Motor neuron (in vitro differentiated cells): Measurements from ENCODE around the gene BCAR3. TPM values are rescaled to one million over a fixed set of nuclear protein-coding genes. Genes with fewer than 3 reads are reported as not detected.
"Not testable (repeated sequence)": the region's sequence is repeated elsewhere in the genome, so short reads cannot be mapped to it uniquely, and the experiment has no call there.

ENCODE experiments used
- ATAC-seq, 8 experiments: fragments of 200-7000 bp; cut with Tn5 transposase; replicated peaks in 6 of 8; 2 replicates each; pipeline ENCODE4 v1.8.0; 2021; ENCODE audit warnings: mild to moderate bottlenecking in 8 of 8, moderate library complexity in 8 of 8
- H3K27ac ChIP-seq, 2 donors: fragments of 250-450 bp; sonication (Bioruptor Pico); 2 replicates each; pipeline ENCODE4 v1.9.0; 2021; ENCODE audit warnings: antibody characterized with exemption in 2 of 2, mild to moderate bottlenecking in 2 of 2, moderate library complexity in 1 of 2
- H3K4me1 ChIP-seq, 2 donors: fragments of 250-450 bp; sonication (Bioruptor Pico); replicated peaks in 1 of 2; 2 replicates each; pipeline ENCODE4 v1.6.1; 2021; ENCODE audit warnings: antibody characterized with exemption in 2 of 2, mild to moderate bottlenecking in 2 of 2, moderate library complexity in 1 of 2
- H3K4me3 ChIP-seq, 5 donors: fragments of 250-450 bp; sonication (Bioruptor Pico); 2 replicates each; pipeline ENCODE4 v1.9.0; 2021; ENCODE audit warnings: antibody characterized with exemption in 5 of 5, mild to moderate bottlenecking in 5 of 5, moderate library complexity in 4 of 5
- WGBS, 10 experiments: fragments of 450-650 bp; shearing (Covaris generic); methylation state at CpG; one replicate each; pipeline ENCODE4 v1.0.0; 2022; 5-methylcytosine and 5-hydroxymethylcytosine counted together
- in situ Hi-C, 9 experiments: fragments of 400-800 bp; cut with MboI; loops; one replicate each; pipeline ENCODE4 v1.15.0; 2021; ENCODE audit warnings: low sequenced_read_pairs in 9 of 9, low pct_unique_long_range_greater_than_20kb in 2 of 9; ENCODE audit not compliant: unreplicated experiment in 9 of 9
- total RNA-seq, 8 experiments: library from RNA; unstranded; fragments of 300-600 nt; gene quantifications; 2 replicates each; pipeline versions ENCODE4 v1.2.3 to v1.2.4, GENCODE V29; 2022

Gene BCAR3
- total RNA-seq, 8 experiments from 2014 or later: 7.9 to 49.4 (median 20.3) TPM

GRCh38 chr1:93591291-93591675 lies 90.4 kb downstream of the BCAR3 start:
- H3K27ac ChIP-seq, H3K4me3 ChIP-seq: not testable (repeated sequence)
- in situ Hi-C loops: loop anchor here in 1 of 9 experiments (25.0 kb wide), 2 partner anchors 129 to 279 kb away; no protein-coding TSS in a partner anchor
- 75 to 100% (median 83%) methylated on average over 1 to 3 of the region's 3 CpGs; no CpG with 5 or more reads in 4 of the 10 experiments for WGBS, 10 experiments
- peak in 3 of 8 experiments; percentile 9 to 20 (median 19) for ATAC-seq
- H3K4me1 ChIP-seq: peaks cover 30 to 31% of the 10 kb centered on the region in 2 donors

- in situ Hi-C loops: loop anchor here in 1 of 9 experiments (25.0 kb wide), 2 partner anchors 127 to 277 kb away; no protein-coding TSS in a partner anchor
- ATAC-seq: no peak
- no peak overlapping the region for H3K4me3 ChIP-seq
- WGBS, 10 experiments: 89 to 100% (median 96%) methylated on average over 1 to 16 of the region's 20 CpGs; no CpG with 5 or more reads in 4 of the 10 experiments
- H3K4me1 ChIP-seq: peaks cover 7 to 11% of the 10 kb centered on the region in 2 donors
- H3K27ac ChIP-seq: no peak overlapping the region
These were observed 92.7 kb downstream of the BCAR3 start for GRCh38 chr1:93588955-93589354.

- in situ Hi-C loops: loop anchor here in 1 of 9 experiments (25.0 kb wide), 2 partner anchors 126 to 276 kb away; no protein-coding TSS in a partner anchor
- ATAC-seq: no peak
These were observed 93.4 kb downstream of the BCAR3 start for GRCh38 chr1:93588206-93588605.

GRCh38 chr1:93587354-93587753 lies 94.3 kb downstream of the BCAR3 start:
- in situ Hi-C loops: loop anchor here in 1 of 9 experiments (25.0 kb wide), 2 partner anchors 125 to 275 kb away; no protein-coding TSS in a partner anchor
- Histone ChIP-seq H3K4me3 (no peak overlapping the region), H3K4me1 (peaks cover 4 to 10% of the 10 kb centered on the region in 2 donors), H3K27ac (no peak overlapping the region)
- WGBS, 10 experiments: 61 to 100% (median 90%) methylated on average over 2 to 5 of the region's 5 CpGs; no CpG with 5 or more reads in 3 of the 10 experiments
- ATAC-seq: no peak

More at GRCh38 chr1:93588206-93588605, 93.4 kb downstream of the BCAR3 start:
- WGBS, 10 experiments: 45 to 93% (median 84%) methylated on average over 1 to 6 of the region's 6 CpGs; no CpG with 5 or more reads in 1 of the 10 experiments
- Histone ChIP-seq H3K27ac (no peak overlapping the region), H3K4me1 (peaks cover 4 to 10% of the 10 kb centered on the region in 2 donors), H3K4me3 (no peak overlapping the region)

GRCh38 chr1:93585059-93585966 lies 96.3 kb downstream of the BCAR3 start:
- no peaks in the 10 kb centered on the region for H3K4me1 ChIP-seq
- 24 to 100% (median 87%) methylated on average over 1 to 12 of the region's 13 CpGs for WGBS, 10 experiments
- H3K4me3 ChIP-seq: no peak overlapping the region
- no peak overlapping the region for H3K27ac ChIP-seq
- ATAC-seq: peak in 4 of 8 experiments; percentile 7 to 71 (median 53)
- in situ Hi-C loops: loop anchor here in 1 of 9 experiments (25.0 kb wide), 2 partner anchors 123 to 273 kb away; no protein-coding TSS in a partner anchor

- H3K4me1 ChIP-seq: no peaks in the 10 kb centered on the region
- peak in 2 of 8 experiments; percentile 6 to 32 for ATAC-seq
- 46 to 95% (median 82%) methylated on average over 2 to 8 of the region's 9 CpGs for WGBS, 10 experiments
These were observed 97.2 kb downstream of the BCAR3 start for GRCh38 chr1:93584261-93585003.

GRCh38 chr1:93581917-93582850 lies 99.5 kb downstream of the BCAR3 start:
- ATAC-seq: peak in 1 of 8 experiments; percentile 9
- in situ Hi-C loops: loop anchor here in 1 of 9 experiments (25.0 kb wide), 2 partner anchors 120 to 270 kb away; no protein-coding TSS in a partner anchor
- WGBS, 10 experiments: 60 to 97% (median 93%) methylated on average over 1 to 19 of the region's 23 CpGs; no CpG with 5 or more reads in 3 of the 10 experiments
- H3K27ac ChIP-seq: no peak overlapping the region
- H3K4me1 ChIP-seq: no peaks in the 10 kb centered on the region
- no peak overlapping the region for H3K4me3 ChIP-seq

More at GRCh38 chr1:93584261-93585003, 97.2 kb downstream of the BCAR3 start:
- in situ Hi-C loops: loop anchor here in 1 of 9 experiments (25.0 kb wide), 2 partner anchors 122 to 272 kb away; no protein-coding TSS in a partner anchor
- H3K27ac ChIP-seq: no peak overlapping the region
- H3K4me3 ChIP-seq: no peak overlapping the region

GRCh38 chr1:93579891-93580290 lies 101.7 kb downstream of the BCAR3 start:
- H3K4me3 ChIP-seq: no peak overlapping the region
- H3K4me1 ChIP-seq: peaks cover 5 to 13% of the 10 kb centered on the region in 2 donors
- ATAC-seq: peak in 2 of 8 experiments; percentile 48 to 66
- 6 to 100% (median 95%) methylated on average over 1 to 5 of the region's 5 CpGs; no CpG with 5 or more reads in 3 of the 10 experiments for WGBS, 10 experiments
- in situ Hi-C loops: loop anchor here in 1 of 9 experiments (25.0 kb wide), 2 partner anchors 118 to 268 kb away; no protein-coding TSS in a partner anchor
- no peak overlapping the region for H3K27ac ChIP-seq

GRCh38 chr1:93578911-93579825 lies 102.5 kb downstream of the BCAR3 start:
- peaks cover 5 to 13% of the 10 kb centered on the region in 2 donors for H3K4me1 ChIP-seq
- in situ Hi-C loops: loop anchor here in 1 of 9 experiments (25.0 kb wide), 2 partner anchors 117 to 267 kb away; no protein-coding TSS in a partner anchor
- no peak overlapping the region for H3K4me3 ChIP-seq
- WGBS, 10 experiments: 80 to 100% (median 90%) methylated on average over 1 to 6 of the region's 11 CpGs; no CpG with 5 or more reads in 5 of the 10 experiments
- ATAC-seq: no peak
- H3K27ac ChIP-seq: no peak overlapping the region

- 100% methylated on average over 2 of the region's 6 CpGs; no CpG with 5 or more reads in 8 of the 10 experiments for WGBS, 10 experiments
- ATAC-seq: no peak
- no peak overlapping the region for H3K27ac ChIP-seq
- in situ Hi-C loops: loop anchor here in 1 of 9 experiments (25.0 kb wide), 2 partner anchors 116 to 266 kb away; no protein-coding TSS in a partner anchor
- H3K4me3 ChIP-seq: no peak overlapping the region
- peaks cover 5 to 13% of the 10 kb centered on the region in 2 donors for H3K4me1 ChIP-seq
These were observed 103.2 kb downstream of the BCAR3 start for GRCh38 chr1:93578433-93578830.
